GM12878 (cell line): ENCODE measurements around the gene CCDC47. TPM values are rescaled to one million over a fixed set of nuclear protein-coding genes. Genes with fewer than 3 reads are reported as not detected.

ENCODE experiments used
- ATAC-seq: fragments of 200-7000 bp; cut with Tn5 transposase; 3 replicates; pipeline ENCODE4 v1.9.1; 2020; ENCODE audit warnings: mild to moderate bottlenecking, moderate library complexity
- BruUV-seq: library from RNA; stranded (reverse); fragments of 400-500 nt; replicated peaks from 2 replicates; lab custom pipeline; 2021; lab: Mats Ljungman, UMichigan
- CTCF ChIA-PET: fragments of 300-600 bp; sonication (Branson Sonifier 250); formaldehyde crosslinking; extraction: SDS; loops from one replicate; lab custom pipeline; 2021; ENCODE audit warnings: inconsistent platforms; lab: Yijun Ruan, JAX
- POLR2A ChIA-PET: fragments of 350-600 bp; formaldehyde crosslinking; extraction: SDS; loops from one replicate; lab custom pipeline; 2021; ENCODE audit warnings: inconsistent platforms; lab: Charles Lee
- RAD21 ChIA-PET: fragments of 300-600 bp; sonication (Branson Sonifier 250); formaldehyde crosslinking; loops from one replicate; lab custom pipeline; 2023; ENCODE audit warnings: antibody characterized with exemption; ENCODE audit not compliant: unreplicated experiment; lab: Charles Lee
- SMC1A ChIA-PET: fragments of 300-600 bp; sonication (Branson Sonifier 250); formaldehyde crosslinking; loops from one replicate; lab custom pipeline; 2023; ENCODE audit not compliant: unreplicated experiment, uncharacterized antibody; lab: Charles Lee
- DNase-seq: peaks from one replicate; pipeline ENCODE4 v3.0.0-alpha.2; 2011; ENCODE audit warnings: low read depth, low spot score
- FAIRE-seq: peaks from 3 replicates; lab custom pipeline; 2011; peaks lifted over from hg19 to GRCh38; lab: Jason Lieb, UNC
- H2AFZ ChIP-seq: 2 replicates; pipeline ENCODE4 v1.6.0; 2011; ENCODE audit warnings: low read depth, low read length, control low read depth; ENCODE audit not compliant: control insufficient read depth
- H3K27ac ChIP-seq: 2 replicates; pipeline ENCODE4 v1.5.1; 2011; ENCODE audit warnings: control low read depth; ENCODE audit not compliant: control insufficient read depth, insufficient read depth
- H3K27me3 ChIP-seq, 2 experiments: replicated peaks in 1 of 2; 2 replicates each; pipeline versions ENCODE4 v1.6.0 to v1.6.1; 2011; ENCODE audit warnings: low read length in 1 of 2; ENCODE audit not compliant: control insufficient read depth in 2 of 2, insufficient read depth in 2 of 2
- H3K36me3 ChIP-seq, 2 experiments: 2 replicates each; pipeline ENCODE4 v1.5.1; 2011; ENCODE audit warnings: low read length in 1 of 2; ENCODE audit not compliant: control insufficient read depth in 2 of 2, insufficient read depth in 2 of 2
- H3K4me1 ChIP-seq: 2 replicates; pipeline ENCODE4 v1.6.1; 2011; ENCODE audit warnings: mild to moderate bottlenecking, low read length, moderate library complexity, mixed read lengths; ENCODE audit not compliant: control insufficient read depth, insufficient read depth
- H3K4me2 ChIP-seq: 2 replicates; pipeline ENCODE4 v1.6.0; 2011; ENCODE audit warnings: control low read depth; ENCODE audit not compliant: control insufficient read depth, insufficient read depth
- H3K4me3 ChIP-seq: fragments of 200-600 bp; sonication (generic); 2 replicates; pipeline ENCODE4 v1.5.1; 2016
- H3K79me2 ChIP-seq: 2 replicates; pipeline ENCODE4 v1.6.0; 2011; ENCODE audit warnings: low read length; ENCODE audit not compliant: control insufficient read depth, insufficient read depth
- H3K9ac ChIP-seq: 2 replicates; pipeline ENCODE4 v1.8.0; 2011; ENCODE audit warnings: low read length, control low read depth, mixed read lengths; ENCODE audit not compliant: control insufficient read depth, insufficient read depth
- H3K9me3 ChIP-seq: replicated peaks from 3 replicates; pipeline ENCODE4 v1.5.1; 2011; ENCODE audit warnings: mild to moderate bottlenecking, low read length; ENCODE audit not compliant: control insufficient read depth, insufficient read depth
- H4K20me1 ChIP-seq: 2 replicates; pipeline ENCODE4 v1.6.0; 2011; ENCODE audit not compliant: control insufficient read depth, insufficient read depth
- ASH2L ChIP-seq: fragments of 300-600, 200-600 bp; sonication (generic); IDR thresholded peaks from 2 replicates; pipeline ENCODE4 v1.6.1; 2017; ENCODE audit warnings: low read depth, mild to moderate bottlenecking, borderline replicate concordance
- CBFB ChIP-seq: IDR thresholded peaks from 2 replicates; pipeline ENCODE4 v1.6.1; 2016; ENCODE audit warnings: antibody characterized with exemption, low read depth
- IKZF1 ChIP-seq: fragments of 450-650 bp; conservative IDR thresholded peaks from 2 replicates; pipeline ENCODE4 v1.6.1; 2017; ENCODE audit warnings: antibody characterized with exemption, mild to moderate bottlenecking
- IRF4 ChIP-seq: IDR thresholded peaks from 2 replicates; pipeline ENCODE4 v1.6.1; 2011; ENCODE audit warnings: low read depth, low read length
- KDM1A ChIP-seq: fragments of 200-600 bp; sonication (generic); IDR thresholded peaks from 2 replicates; pipeline ENCODE4 v1.6.1; 2016; ENCODE audit warnings: borderline replicate concordance
- NR2C2 ChIP-seq: IDR thresholded peaks from 2 replicates; pipeline ENCODE4 v1.6.1; 2011; ENCODE audit warnings: borderline replicate concordance, low read depth; ENCODE audit not compliant: control insufficient read depth, insufficient read length
- NR2F1 ChIP-seq: fragments of 450-650 bp; conservative IDR thresholded peaks from 2 replicates; pipeline ENCODE4 v1.6.1; 2017; ENCODE audit warnings: mild to moderate bottlenecking
- PAX5 ChIP-seq: IDR thresholded peaks from 2 replicates; pipeline ENCODE4 v1.6.1; 2011; ENCODE audit warnings: low read depth, low read length, borderline replicate concordance
- PBX3 ChIP-seq: IDR thresholded peaks from 2 replicates; pipeline ENCODE4 v1.6.1; 2011; ENCODE audit warnings: mild to moderate bottlenecking, low read depth, low read length, moderate library complexity; ENCODE audit not compliant: insufficient replicate concordance
- PRDM15 ChIP-seq: fragments of 450-650 bp; formaldehyde crosslinking; IDR thresholded peaks from 2 replicates; pipeline ENCODE4 v1.4.0; 2020; ENCODE audit warnings: mild to moderate bottlenecking, moderate library complexity
- ZNF274 ChIP-seq: IDR thresholded peaks from one replicate; pipeline ENCODE4 v1.8.0; 2011; ENCODE audit not compliant: insufficient read length, insufficient read depth
- ZNF384 ChIP-seq: IDR thresholded peaks from 2 replicates; pipeline ENCODE4 v1.6.1; 2012; ENCODE audit warnings: low read depth, mild to moderate bottlenecking, low read length, improper control_type of control experiment, borderline replicate concordance
- WGBS: methylation state at CpG from one replicate; pipeline ENCODE4 v1.1.6; 2016; ENCODE audit warnings: low lambda C conversion rate; ENCODE audit not compliant: insufficient replicate concordance, insufficient coverage; ENCODE audit errors: missing lambda C conversion rate; 5-methylcytosine and 5-hydroxymethylcytosine counted together
- in situ Hi-C: fragments of 300-500 bp; cut with MboI; formaldehyde crosslinking; loops from 9 replicates; pipeline ENCODE4 v1.14.3; 2018; ENCODE audit warnings: mixed read lengths
- intact Hi-C: fragments of 100-400 bp; cut with micrococcal nuclease; formaldehyde crosslinking; loops from one replicate; pipeline ENCODE4 v1.14.2; 2022; ENCODE audit not compliant: unreplicated experiment
- polyA plus RNA-seq, 11 experiments: library from polyadenylated mRNA; depleted of rRNA in 4 of 11; unstranded in 6 of 11; stranded (reverse) in 5 of 11; fragments of >200 nt; fragmentation: Nextera tagmentation in 4 of 11; fragmentation: Illumina TruSeq in 1 of 11; extraction: Ambion mirVana in 4 of 11; extraction: Trizol in 1 of 11; gene quantifications; 1 replicate in 1 of 11; 2 replicates in 10 of 11; pipeline versions ENCODE4 v1.2.1 to v1.2.3, GENCODE V29; 2011 to 2016; ENCODE audit warnings: inconsistent platforms in 2 of 11, missing spikeins in 2 of 11, low read depth in 1 of 11
- total RNA-seq, 4 experiments: library from RNA; depleted of rRNA in 3 of 4; stranded (reverse); fragments of >200 nt in 3 of 4; fragmentation: Illumina TruSeq in 1 of 4; extraction: Trizol in 1 of 4; gene quantifications; 2 replicates each; pipeline versions ENCODE4 v1.2.1 to v1.2.3, GENCODE V29; 2013 to 2021
- TF ChIP-seq, protein P1 (sequence below): IDR thresholded peaks from 2 replicates; pipeline ENCODE4 v1.6.1; 2012; ENCODE audit warnings: low read depth, low read length, improper control_type of control experiment

The CCDC47 gene
- total and polyA plus RNA-seq, 10 of the 15 experiments (the other 5 are each of a cell fraction or from before 2014, with no cell fraction given), result 13.6 to 81.4 (median 58.9) TPM

- TF ChIP-seq PAX5, result no peak
- TF ChIP-seq NR2C2, result no peak
- no peak for TF ChIP-seq IKZF1
- TF ChIP-seq NR2F1, result no peak
- no peak for TF ChIP-seq ZNF274
- TF ChIP-seq KDM1A, result no peak
- no peak for TF ChIP-seq PRDM15 (CRISPR knock-in tag)
- TF ChIP-seq ASH2L, result no peak
- no peak for TF ChIP-seq IRF4
Measured at GRCh38 chr17:63704836-63705235, 68.6 kb downstream of the CCDC47 start (continued).

GRCh38 chr17:63704259-63704576 lies 69.2 kb downstream of the CCDC47 start:
- intact Hi-C loops, result no loop called here
- Histone ChIP-seq H4K20me1 (no peaks in the 10 kb centered on the region), H3K27me3 (no peaks in the 10 kb centered on the region), H2AFZ (no peak overlapping the region), H3K4me1 (peaks cover 14% of the 10 kb centered on the region), H3K27ac (no peak overlapping the region), H3K36me3 (peaks cover 0 to 10% of the 10 kb centered on the region in 2 experiments; a peak in 3 of 4 replicates), H3K9ac (no peak overlapping the region), H3K79me2 (peaks cover 37% of the 10 kb centered on the region), H3K4me3 (no peak overlapping the region), H3K4me2 (no peak overlapping the region), H3K9me3 (no peaks in the 10 kb centered on the region)
- FAIRE-seq (no peak), DNase-seq (no peak), ATAC-seq (no peak)
- in situ Hi-C loops, result no loop called here
- ChIA-PET POLR2A (no interaction called here), CTCF (no interaction called here), SMC1A (no interaction called here), RAD21 (no interaction called here)
- BruUV-seq, result no TSS peak
- 89% methylated on average over 10 of the region's 11 CpGs for WGBS
- TF ChIP-seq, protein P1, sequence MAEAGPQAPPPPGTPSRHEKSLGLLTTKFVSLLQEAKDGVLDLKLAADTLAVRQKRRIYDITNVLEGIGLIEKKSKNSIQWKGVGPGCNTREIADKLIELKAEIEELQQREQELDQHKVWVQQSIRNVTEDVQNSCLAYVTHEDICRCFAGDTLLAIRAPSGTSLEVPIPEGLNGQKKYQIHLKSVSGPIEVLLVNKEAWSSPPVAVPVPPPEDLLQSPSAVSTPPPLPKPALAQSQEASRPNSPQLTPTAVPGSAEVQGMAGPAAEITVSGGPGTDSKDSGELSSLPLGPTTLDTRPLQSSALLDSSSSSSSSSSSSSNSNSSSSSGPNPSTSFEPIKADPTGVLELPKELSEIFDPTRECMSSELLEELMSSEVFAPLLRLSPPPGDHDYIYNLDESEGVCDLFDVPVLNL, result no peak
- TF ChIP-seq ZNF384 (no peak), CBFB (no peak), PBX3 (no peak), PRDM15 (CRISPR knock-in tag) (no peak)
- TF ChIP-seq, all 136 proteins: peak for 0
